ENCODE results near the gene RAB7B. TPM values are rescaled to one million over a fixed set of nuclear protein-coding genes. Genes with fewer than 3 reads are reported as not detected.

RAB7B gene
- total and polyA plus RNA-seq, 2 of the 13 experiments (the other 11 are each of a cell fraction or from before 2014, with no cell fraction given) = 0.05 to 0.46 TPM

- TF ChIP-seq ZNF780A (CRISPR knock-in tag; IDR thresholded peaks at IDR 0.05) (no peak), MZF1 (CRISPR knock-in tag; IDR thresholded peaks at IDR 0.05; ENCODE audit: borderline replicate concordance) (no peak), GMEB1 (CRISPR knock-in tag; IDR thresholded peaks at IDR 0.05; ENCODE audit: borderline replicate concordance) (no peak), SMAD9 (CRISPR knock-in tag; IDR thresholded peaks at IDR 0.05) (no peak), ZSCAN5A (CRISPR knock-in tag; IDR thresholded peaks at IDR 0.05; ENCODE audit: borderline replicate concordance) (no peak)
Measured at GRCh38 chr1:205961405-205961804, 41.8 kb downstream of the RAB7B start (continued).

- BruUV-seq (replicated peaks) = no TSS peak
- no peaks in the 10 kb centered on the region for H3K9me3 ChIP-seq (ENCODE audit: low read length)
- WGBS (ENCODE audit: low lambda C conversion rate) = 0% methylated on average over 3 of the region's 4 CpGs
- no peaks in the 10 kb centered on the region for H3K79me2 ChIP-seq (ENCODE audit: insufficient read depth, low read length)
- H3K27me3 ChIP-seq (ENCODE audit: control insufficient read depth in 1 of 2, insufficient read depth in 2 of 2, low read length in 2 of 2) = peaks cover 2 to 69% of the 10 kb centered on the region in 2 experiments; a peak in 3 of 5 replicates
- H3K4me1 ChIP-seq (ENCODE audit: insufficient read depth, low read length) = no peaks in the 10 kb centered on the region
- intact Hi-C loops (cut with micrococcal nuclease; ENCODE audit: unreplicated experiment) = no loop called here
- H3K4me2 ChIP-seq (ENCODE audit: low read depth, low read length) = no peak overlapping the region
- in situ Hi-C loops (cut with HindIII; ENCODE audit: extremely low pct_ligation_motif_present, low pct_unique_long_range_greater_than_20kb) = no loop called here
- H3K9ac ChIP-seq (ENCODE audit: insufficient read depth, low read depth, low read length) = no peak overlapping the region
- FAIRE-seq = no peak
- no peak overlapping the region for H2AFZ ChIP-seq (ENCODE audit: low read length)
- no peak overlapping the region for H3K27ac ChIP-seq (ENCODE audit: extremely low read length, insufficient read depth, low read length)
- no peak for DNase-seq (ENCODE audit: low spot score)
- H3K4me3 ChIP-seq (replicated peaks in 1 of 3; ENCODE audit: insufficient read depth in 1 of 3, low read depth in 2 of 3, low read length in 3 of 3) = no peak overlapping the region
- ChIA-PET CTCF (ENCODE audit: low intra/inter-chr PET ratio, low total read pairs) (no interaction called here), POLR2A (no interaction called here)
- no peaks in the 10 kb centered on the region for H3K36me3 ChIP-seq (replicated peaks in 1 of 2; ENCODE audit: control insufficient read depth in 1 of 2, insufficient read depth in 2 of 2, low read length in 2 of 2)
- ATAC-seq = no peak
- no peaks in the 10 kb centered on the region for H4K20me1 ChIP-seq (ENCODE audit: insufficient read depth, low read length)
- TF ChIP-seq DR1 (CRISPR knock-in tag; IDR thresholded peaks at IDR 0.05) (no peak), RARG (CRISPR knock-in tag; IDR thresholded peaks at IDR 0.05; ENCODE audit: low read depth) (no peak), ZNF768 (CRISPR knock-in tag; IDR thresholded peaks at IDR 0.05) (peak; percentile 77; the same call in 1 of the 2 replicates), ZNF878 (CRISPR knock-in tag; IDR thresholded peaks at IDR 0.05) (no peak)
Measured at GRCh38 chr1:205959789-205960188, 43.4 kb downstream of the RAB7B start.
